Dermis microvascular lymphatic vessel endothelial cell (primary cell): Measurements from ENCODE around the gene PAX5. TPM values are rescaled to one million over a fixed set of nuclear protein-coding genes. Genes with fewer than 3 reads are reported as not detected.

Experiments
- DNase-seq, 2 donors: peaks; one replicate each; pipeline versions ENCODE4 v3.0.0 to v3.0.0-alpha.2; 2010; ENCODE audit warnings: low read depth in 2 of 2
- total RNA-seq: library from RNA; depleted of rRNA; stranded (reverse); fragments of >200 nt; gene quantifications from 2 replicates; pipeline ENCODE4 v1.2.1, GENCODE V29; 2014

PAX5 gene
- total RNA-seq, 1 donor from 2014 or later, result not detected

GRCh38 chr9:36934478-36935065 is 99.5 kb downstream of the PAX5 start:
- peak in 1 of 2 donors; percentile 29 for DNase-seq

DNA sequence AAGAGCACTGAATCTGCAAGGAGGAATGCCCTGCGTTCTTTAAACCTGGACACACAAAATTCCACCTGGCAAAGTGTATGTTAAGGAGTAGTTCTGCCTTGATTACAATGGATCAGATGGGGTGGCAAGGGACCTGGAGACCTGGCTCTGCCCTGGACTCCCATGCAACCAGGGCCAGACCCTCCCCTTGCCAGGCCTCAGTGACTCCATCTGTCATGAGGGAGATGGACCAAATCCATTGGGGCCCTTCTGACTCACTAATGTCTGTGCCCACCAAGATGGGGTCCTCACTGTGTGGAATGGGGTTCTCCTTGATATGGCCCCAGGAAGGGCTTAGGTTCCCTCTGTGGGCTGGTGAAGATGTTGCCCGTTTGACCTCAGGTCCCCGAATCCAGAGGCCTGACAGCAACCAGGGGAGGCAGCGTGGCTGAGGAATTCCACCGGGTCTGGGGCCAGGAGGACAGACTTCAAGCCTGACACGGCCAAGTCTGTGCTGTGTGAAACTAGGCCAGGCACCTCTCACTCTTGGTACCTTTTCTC is 100.3 kb downstream of the PAX5 start:
- DNase-seq, result no peak

DNA sequence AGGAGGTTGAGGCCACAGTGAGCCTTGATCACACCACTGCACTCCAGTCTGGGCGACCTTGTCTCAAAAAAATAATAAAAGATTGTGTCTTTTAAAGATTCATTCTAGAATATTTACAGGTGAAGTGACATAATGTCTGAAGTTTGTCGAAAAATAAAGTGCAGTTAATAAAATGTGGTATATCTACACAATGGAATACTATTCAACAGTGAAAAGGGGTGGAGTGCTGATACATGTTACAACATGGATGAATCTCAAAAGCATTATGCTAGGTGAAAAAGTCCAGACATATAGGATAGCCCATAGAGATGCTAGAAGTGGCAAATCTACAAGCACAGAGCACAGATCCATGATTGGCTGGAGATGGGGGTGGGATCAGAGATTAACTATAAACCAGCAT is 101.9 kb downstream of the PAX5 start:
- DNase-seq, result no peak

- DNase-seq, result no peak
These were observed 103.1 kb downstream of the PAX5 start for GRCh38 chr9:36930941-36931340.

- no peak for DNase-seq
These were observed 104.8 kb downstream of the PAX5 start for GRCh38 chr9:36929350-36929675.

DNA sequence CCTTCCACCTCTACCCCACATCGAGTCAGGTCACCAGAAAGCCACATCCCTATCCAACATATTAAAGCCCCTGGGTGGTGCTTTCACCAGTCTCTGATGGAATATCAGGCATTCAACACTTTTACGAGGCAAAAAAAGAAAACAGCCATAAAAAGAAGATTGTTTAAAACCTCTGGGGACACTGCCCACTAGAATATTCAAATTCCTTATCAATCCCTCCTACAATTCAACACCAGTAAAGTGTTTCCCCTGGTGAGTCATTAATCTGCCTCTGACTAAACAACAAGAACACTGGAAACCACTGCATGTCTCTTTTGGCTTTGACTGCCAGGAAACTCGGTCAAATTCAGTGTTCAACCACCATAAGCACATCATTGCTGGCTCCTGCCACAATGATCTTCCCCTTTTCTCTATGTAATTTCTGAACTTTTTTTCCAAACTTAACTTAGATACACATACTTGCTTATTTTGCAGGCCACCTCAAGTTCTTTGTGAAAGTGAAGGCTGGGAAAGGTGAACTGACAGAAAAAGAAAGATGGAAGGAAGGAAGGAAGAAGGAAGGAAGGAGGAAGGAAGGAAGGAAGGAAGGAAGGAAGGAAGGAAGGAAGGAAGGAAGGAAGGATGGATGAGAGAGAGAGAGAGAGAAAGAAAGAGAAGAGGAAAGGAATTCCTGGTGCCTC is 105.3 kb downstream of the PAX5 start:
- peak; percentile 2 to 70 for DNase-seq

GRCh38 chr9:36928210-36928609 is 105.9 kb downstream of the PAX5 start:
- no peak for DNase-seq

GRCh38 chr9:36924757-36925432 is 109.2 kb downstream of the PAX5 start:
- no peak for DNase-seq

DNA sequence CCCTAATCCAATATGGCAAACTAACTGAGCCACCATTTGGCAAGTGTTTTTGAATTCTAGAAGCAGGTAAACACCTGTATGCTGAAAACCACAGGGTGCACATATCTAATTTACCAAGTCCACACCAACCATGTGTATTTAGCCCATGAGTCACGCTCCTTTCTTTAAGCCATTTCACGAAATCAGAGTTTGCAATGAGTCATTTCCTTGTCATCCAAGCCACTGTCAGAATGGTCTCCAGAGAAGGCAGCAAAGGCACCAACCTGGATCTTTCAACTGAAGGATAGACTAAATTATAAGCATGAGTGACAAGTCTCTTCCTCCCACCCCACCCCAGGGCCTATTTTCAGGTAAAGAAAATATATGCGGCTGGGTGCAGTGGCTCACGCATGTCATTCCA is 110.0 kb downstream of the PAX5 start:
- DNase-seq, result peak in 1 of 2 donors; percentile 62

DNA sequence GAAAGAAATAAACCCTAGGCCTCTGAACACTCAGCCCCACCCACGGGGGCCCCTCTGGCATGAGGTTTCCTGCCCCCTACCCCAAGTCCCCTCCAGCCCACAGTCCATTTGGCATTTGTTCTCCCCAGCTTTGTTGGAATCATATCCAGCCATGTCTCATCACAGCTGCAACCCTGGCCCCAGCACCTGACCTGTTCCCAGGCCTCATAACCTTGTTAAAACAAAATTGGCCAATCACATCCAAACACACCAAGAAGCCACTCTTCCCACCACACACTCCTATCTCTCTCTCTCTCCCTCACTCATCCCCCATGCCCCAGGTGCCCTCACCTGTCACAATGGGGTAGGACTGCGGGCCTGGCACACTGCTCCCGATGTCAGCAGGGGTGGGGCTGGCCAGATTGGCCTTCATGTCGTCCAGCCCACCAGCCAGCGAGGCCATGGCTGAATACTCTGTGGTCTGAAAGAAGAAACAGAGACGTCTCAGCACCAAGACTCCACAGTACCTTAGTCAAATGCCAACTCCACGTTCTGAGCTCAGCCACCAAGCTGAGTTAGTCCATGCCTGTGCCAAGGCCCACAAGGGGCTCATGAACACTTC is 110.9 kb downstream of the PAX5 start:
- DNase-seq, result no peak

DNA sequence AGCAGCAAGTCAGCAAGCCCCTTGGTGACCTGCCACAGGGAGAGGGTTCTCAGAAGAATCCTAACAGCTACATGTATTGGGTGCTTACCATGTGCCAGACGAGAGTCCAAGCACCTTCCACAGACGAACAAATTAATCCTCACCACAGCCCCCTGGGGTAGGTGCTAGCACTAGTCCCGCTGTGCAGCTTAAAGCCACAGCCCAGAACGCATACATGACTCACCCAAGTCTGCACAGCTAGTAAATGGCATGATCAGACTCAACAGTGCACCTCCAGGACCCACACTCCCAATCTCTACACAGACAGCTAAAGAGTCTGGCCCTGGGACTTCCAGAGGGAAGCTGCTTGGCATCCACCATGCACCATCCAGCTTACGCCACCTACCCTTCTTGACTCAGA is 111.5 kb downstream of the PAX5 start:
- DNase-seq, result no peak

DNA sequence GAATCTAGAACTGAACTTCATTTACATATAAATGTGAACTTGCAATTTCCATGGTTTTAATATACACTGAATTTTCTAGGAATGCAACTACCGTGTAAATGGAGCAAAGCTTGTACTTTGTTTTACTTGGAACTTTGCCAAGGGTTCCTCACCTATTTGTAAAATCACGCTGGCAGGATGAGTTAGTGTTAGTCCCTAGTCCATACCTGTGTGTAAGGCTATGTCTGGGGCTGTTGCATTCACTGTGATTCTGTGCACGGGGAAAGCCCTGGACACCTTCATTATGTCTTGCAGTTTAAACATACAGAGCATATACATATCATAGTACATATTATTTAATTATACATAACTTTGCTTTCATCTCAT is 119.9 kb downstream of the PAX5 start:
- DNase-seq, result no peak

DNA sequence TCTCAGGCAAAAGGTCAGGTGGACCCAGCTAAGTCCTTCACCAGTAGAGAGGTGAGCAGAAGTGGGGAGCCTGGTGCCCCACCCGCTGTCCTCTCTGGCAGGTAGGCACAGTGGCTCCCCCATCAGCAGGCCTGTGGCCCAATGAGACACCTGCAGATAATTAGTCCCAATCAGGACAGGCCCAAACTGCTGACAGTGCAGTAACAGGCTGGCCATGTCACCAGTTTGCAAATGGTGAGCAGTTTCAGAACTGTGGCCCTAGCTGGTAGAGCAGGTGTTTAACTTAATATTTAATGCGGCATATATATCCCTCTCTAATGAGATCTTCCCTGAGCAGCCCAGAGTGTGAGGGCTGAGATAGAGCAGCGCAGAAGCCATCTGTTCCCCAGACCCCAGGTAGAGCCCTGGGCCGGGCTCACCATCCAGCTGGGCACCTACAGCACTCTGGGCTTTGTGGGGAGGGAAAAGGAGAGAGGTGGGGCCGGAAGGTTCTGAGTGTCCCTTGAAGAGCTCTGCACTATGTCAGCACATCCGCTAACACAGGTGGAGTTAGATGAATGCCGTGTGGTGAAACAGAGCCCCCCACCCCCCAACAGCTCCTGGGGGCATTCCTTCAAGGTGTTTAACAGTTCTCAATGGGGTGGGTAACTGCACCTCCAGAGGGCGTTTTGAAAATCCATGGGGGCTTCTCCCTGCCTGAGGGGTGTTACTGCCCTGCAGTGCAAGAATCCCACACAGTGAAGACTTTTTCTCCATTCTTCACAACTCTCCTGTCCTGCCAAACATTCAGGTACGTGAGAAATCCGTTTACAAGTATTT is 120.5 kb downstream of the PAX5 start:
- DNase-seq, result no peak

GRCh38 chr9:36912620-36913019 is 121.4 kb downstream of the PAX5 start:
- DNase-seq, result no peak

- DNase-seq, result no peak
These were observed 122.3 kb downstream of the PAX5 start for GRCh38 chr9:36911601-36912412.

GRCh38 chr9:36911037-36911436 is 123.0 kb downstream of the PAX5 start:
- DNase-seq, result no peak

DNA sequence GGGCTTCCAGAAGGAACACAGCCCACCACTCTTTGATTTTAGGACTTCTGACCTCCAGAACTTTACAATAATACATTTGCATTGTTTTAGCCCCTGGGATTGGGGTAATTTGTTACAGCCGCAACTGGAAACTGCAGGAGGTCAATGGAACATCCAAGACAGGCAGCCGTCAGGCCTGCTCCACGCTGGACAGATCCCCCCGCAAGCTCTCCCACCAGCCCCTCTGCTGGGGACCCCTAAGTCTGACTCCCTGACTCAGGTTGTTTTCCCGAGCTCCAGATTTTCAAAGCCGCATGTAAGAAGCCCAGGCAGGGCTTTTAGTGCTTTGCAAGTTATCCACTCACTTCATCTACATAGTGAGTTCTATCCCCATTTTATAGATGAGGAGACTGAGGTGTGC is 127.6 kb downstream of the PAX5 start:
- no peak for DNase-seq

DNA sequence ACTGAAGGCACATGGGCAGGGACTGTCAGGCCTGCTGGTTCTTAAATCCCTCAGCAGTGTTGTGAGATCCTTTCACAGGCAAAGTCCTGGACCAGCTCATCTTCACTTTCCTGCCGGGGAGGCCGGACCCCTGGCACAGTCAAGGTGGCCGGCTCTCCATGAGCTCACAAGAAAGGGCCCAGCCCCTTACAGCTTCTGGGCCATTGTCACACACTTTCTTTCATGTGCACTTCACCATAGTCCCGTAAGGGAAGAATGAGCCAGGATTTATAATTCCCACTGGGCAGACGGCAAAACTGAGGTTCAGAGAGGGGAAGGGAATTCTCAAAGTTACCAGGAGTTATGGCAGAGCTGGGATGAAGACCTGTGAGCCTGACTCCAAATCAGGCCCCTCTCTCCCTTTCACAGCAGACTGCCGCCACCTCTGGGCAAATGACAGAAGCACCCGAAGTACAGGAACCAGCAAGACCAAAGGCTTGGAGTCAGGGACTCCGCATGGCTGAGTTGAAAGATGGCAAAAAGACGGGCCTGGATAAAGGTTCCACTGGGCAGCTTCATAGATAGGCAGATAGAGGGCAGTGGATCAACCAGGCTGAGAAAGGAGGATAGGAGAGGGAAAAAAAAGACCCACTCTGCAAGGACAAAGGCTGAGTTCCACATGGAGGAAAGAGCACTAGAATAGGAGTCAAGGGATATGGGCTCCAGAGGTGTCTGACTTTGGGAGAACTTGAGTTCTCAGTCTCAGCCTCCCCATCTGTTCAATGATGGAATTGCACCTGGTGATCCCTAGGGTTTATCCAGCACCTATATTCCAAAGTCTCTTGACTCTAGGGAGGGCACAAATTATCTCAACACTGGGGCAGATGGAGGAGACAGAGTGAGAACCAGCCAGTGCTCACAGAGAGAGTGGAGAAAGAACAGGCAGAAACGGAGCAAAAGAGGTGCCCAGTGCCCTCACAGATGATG is 128.7 kb downstream of the PAX5 start:
- DNase-seq, result no peak
